OCI-LY3 (cell line): Measurements from ENCODE around the gene CRELD2.

Experiments
- CTCF ChIP-seq: fragments of 200-600, 300-600 bp; sonication (generic); IDR thresholded peaks from 2 replicates; pipeline ENCODE4 v1.5.1; 2014; ENCODE audit warnings: antibody characterized with exemption, low read length, low read depth
- EZH2phosphoT487 ChIP-seq: fragments of 200-600 bp; shearing (Covaris generic); IDR thresholded peaks from 2 replicates; pipeline ENCODE4 v1.6.1; 2018; ENCODE audit warnings: antibody characterized with exemption, mixed run types, low read depth

GRCh38 chr22:49937758-49938564 lies 19.5 kb downstream of the CRELD2 start:
- no peak for TF ChIP-seq CTCF
- no peak for TF ChIP-seq EZH2phosphoT487
